B cell (primary cell): ENCODE data around the gene PPP1R14B. TPM values are rescaled to one million over a fixed set of nuclear protein-coding genes. Genes with fewer than 3 reads are reported as not detected.

Experiments
- ATAC-seq: fragments of 200-7000 bp; cut with Tn5 transposase; one replicate; pipeline ENCODE4 v1.10.0; 2021; ENCODE audit warnings: low read depth, mild to moderate bottlenecking, moderate number of reproducible peaks, moderate library complexity
- CTCF ChIA-PET: fragments of 350-600 bp; sonication (Branson Sonifier 250); formaldehyde crosslinking; loops from one replicate; lab custom pipeline; 2021; ENCODE audit warnings: antibody characterized with exemption, inconsistent platforms; lab: Charles Lee
- POLR2A ChIA-PET: fragments of 350-600 bp; sonication (Branson Sonifier 250); formaldehyde crosslinking; loops from one replicate; lab custom pipeline; 2021; ENCODE audit warnings: antibody characterized with exemption; lab: Charles Lee
- DNase-seq: peaks from one replicate; pipeline ENCODE4 v3.0.0; 2013
- H2AFZ ChIP-seq: 2 replicates; pipeline ENCODE4 v1.6.1; 2012; ENCODE audit warnings: mild to moderate bottlenecking, low read depth, low read length; ENCODE audit not compliant: insufficient read depth, poor library complexity, severe bottlenecking
- H3K27ac ChIP-seq, 2 donors: 1 replicate in 1 of 2; 2 replicates in 1 of 2; pipeline ENCODE4 v1.5.1; 2012 to 2013; ENCODE audit warnings: low read length in 2 of 2, mild to moderate bottlenecking in 2 of 2, moderate library complexity in 1 of 2
- H3K27me3 ChIP-seq, 4 experiments: fragments of 200-600 bp in 1 of 4; sonication (generic) in 1 of 4; replicated peaks in 1 of 4; 1 replicate in 2 of 4; 2 replicates in 2 of 4; pipeline versions ENCODE4 v1.6.1 to v1.7.0; 2013 to 2016; ENCODE audit warnings: low read length in 3 of 4, mild to moderate bottlenecking in 2 of 4, mixed read lengths in 1 of 4, moderate library complexity in 1 of 4; ENCODE audit not compliant: insufficient read depth in 4 of 4, control insufficient read depth in 3 of 4; ENCODE audit errors: control extremely low read depth in 1 of 4
- H3K36me3 ChIP-seq, 2 experiments: replicated peaks in 1 of 2; 1 replicate in 1 of 2; 2 replicates in 1 of 2; pipeline versions ENCODE4 v1.6.1 to v1.7.1; 2013; ENCODE audit warnings: low read length in 1 of 2; ENCODE audit not compliant: insufficient read depth in 2 of 2, control insufficient read depth in 1 of 2; ENCODE audit errors: control extremely low read depth in 1 of 2, extremely low read depth in 1 of 2
- H3K4me1 ChIP-seq, 2 donors: fragments of 200-600 bp in 1 of 2; sonication (generic) in 1 of 2; 1 replicate in 1 of 2; 2 replicates in 1 of 2; pipeline versions ENCODE4 v1.5.1 to v1.6.1; 2013 to 2017; ENCODE audit warnings: low read length in 2 of 2; ENCODE audit not compliant: control insufficient read depth in 2 of 2, insufficient read depth in 2 of 2
- H3K4me2 ChIP-seq: replicated peaks from 2 replicates; pipeline ENCODE3; 2012; ENCODE audit warnings: mild to moderate bottlenecking, low read depth, low read length; ENCODE audit not compliant: poor library complexity, severe bottlenecking
- H3K4me3 ChIP-seq, 5 experiments: fragments of 200-600 bp in 1 of 5; sonication (generic) in 1 of 5; 1 replicate in 3 of 5; 2 replicates in 2 of 5; pipeline versions ENCODE4 v1.5.1 to v1.7.0; 2011 to 2016; ENCODE audit warnings: low read length in 4 of 5, mild to moderate bottlenecking in 4 of 5, low read depth in 2 of 5, control low read depth in 1 of 5, moderate library complexity in 1 of 5; ENCODE audit not compliant: insufficient read depth in 1 of 5; ENCODE audit errors: control extremely low read depth in 1 of 5, extremely low read depth in 1 of 5
- H3K79me2 ChIP-seq: fragments of 200-600 bp; sonication (generic); one replicate; pipeline ENCODE4 v1.6.0; 2016; ENCODE audit warnings: low read length; ENCODE audit not compliant: control insufficient read depth, insufficient read depth
- H3K9ac ChIP-seq: fragments of 200-600 bp; sonication (generic); 2 replicates; pipeline ENCODE4 v1.6.1; 2017; ENCODE audit warnings: mild to moderate bottlenecking, low read length, moderate library complexity
- H3K9me3 ChIP-seq, 3 donors: one replicate each; pipeline versions ENCODE4 v1.6.1 to v1.7.1; 2013; ENCODE audit warnings: low read length in 2 of 3; ENCODE audit not compliant: control insufficient read depth in 2 of 3, insufficient read depth in 1 of 3; ENCODE audit errors: control extremely low read depth in 1 of 3
- H4K20me1 ChIP-seq: 2 replicates; pipeline ENCODE4 v1.6.0; 2012; ENCODE audit warnings: mild to moderate bottlenecking, low read length; ENCODE audit not compliant: insufficient read depth, control insufficient read depth, poor library complexity, severe bottlenecking
- H3K27ac Mint-ChIP-seq: one replicate; pipeline ENCODE4 v1.8.0; 2021; ENCODE audit warnings: mixed read lengths
- H3K27me3 Mint-ChIP-seq: one replicate; pipeline ENCODE4 v1.8.0; 2021; ENCODE audit warnings: mixed read lengths
- H3K4me1 Mint-ChIP-seq: one replicate; pipeline ENCODE4 v1.8.0; 2021; ENCODE audit warnings: mixed read lengths
- H3K4me3 Mint-ChIP-seq: one replicate; pipeline ENCODE4 v1.8.0; 2021; ENCODE audit warnings: mixed read lengths
- H3K9me3 Mint-ChIP-seq: one replicate; pipeline ENCODE4 v1.8.0; 2022; ENCODE audit warnings: mixed read lengths; ENCODE audit not compliant: insufficient read depth
- CTCF ChIP-seq: fragments of 200-600 bp; IDR thresholded peaks from one replicate; pipeline ENCODE4 v1.8.0; 2022; ENCODE audit warnings: antibody characterized with exemption, mild to moderate bottlenecking
- EZH2 ChIP-seq: IDR thresholded peaks from 2 replicates; pipeline ENCODE4 v1.6.1; 2012; ENCODE audit warnings: borderline replicate concordance, low read depth, mild to moderate bottlenecking, moderate library complexity, low read length; ENCODE audit not compliant: insufficient read depth, poor library complexity, severe bottlenecking
- WGBS: methylation state at CpG from one replicate; pipeline ENCODE4 v1.1.5; 2013; ENCODE audit warnings: missing lambda C conversion rate; ENCODE audit not compliant: insufficient coverage; 5-methylcytosine and 5-hydroxymethylcytosine counted together
- intact Hi-C: fragments of 100-400 bp; cut with micrococcal nuclease; formaldehyde crosslinking; loops from one replicate; pipeline ENCODE4 v1.10.0; 2022
- polyA plus RNA-seq: library from polyadenylated mRNA; depleted of rRNA; stranded (reverse); fragments of >200 nt; gene quantifications from 2 replicates; pipeline ENCODE4 v1.2.3, GENCODE V29; 2012
- total RNA-seq, 2 donors: library from RNA; stranded (reverse); fragments of 120-200 nt in 1 of 2; gene quantifications; 1 replicate in 1 of 2; 2 replicates in 1 of 2; pipeline versions ENCODE4 v1.2.3 to v1.2.4, GENCODE V29; 2013 to 2022

The PPP1R14B gene
- total and polyA plus RNA-seq, 2 donors (not counting 1 experiment from before 2014, with no cell fraction given): 41.2 to 51.0 TPM

GRCh38 chr11:64284962-64285884, 38.5 kb upstream of the PPP1R14B start, which contains the start of gene GPR137:
Gene GPR137 (plus strand): TSS chr11:64285848. CDS start chr11:64286525, 677 bp downstream.
- intact Hi-C loops: loop anchor here (1.0 to 2.0 kb wide), 8 partner anchors 15 to 100 kb away; partner anchors contain the start of genes DNAJC4, ESRRA, FKBP2 and PLCB3
- peak within 1 kb of the TSS; percentile 100 for H3K27ac ChIP-seq

More at GRCh38 chr11:64284962-64285884, 38.5 kb upstream of the PPP1R14B start, which contains the start of gene GPR137:
- H3K36me3 ChIP-seq: peaks cover 0 to 7% of the 10 kb centered on the region in 2 experiments
- Mint-ChIP-seq H3K9me3 (no peaks in the 10 kb centered on the region), H3K27ac (peak within 1 kb of the TSS; percentile 96), H3K4me3 (peak within 1 kb of the TSS; percentile 90), H3K4me1 (peaks cover 20% of the 10 kb centered on the region), H3K27me3 (no peaks in the 10 kb centered on the region)
- H3K4me2 ChIP-seq: peak within 1 kb of the TSS; percentile 97
- H3K4me3 ChIP-seq: peak within 1 kb of the TSS; percentile 61 to 97 (median 90)
- peaks cover 16% of the 10 kb centered on the region for H4K20me1 ChIP-seq
- H3K9me3 ChIP-seq: no peaks in the 10 kb centered on the region
- POLR2A ChIA-PET: interaction anchor here (0.9 to 5.7 kb wide), 11 partner anchors 9 to 81 kb away, joined by 3 to 67 read pairs (median 5); partner anchors contain the start of genes CATSPERZ, ESRRA, FKBP2 and PLCB3
- peaks cover 13 to 18% of the 10 kb centered on the region in 2 donors for H3K4me1 ChIP-seq
- ATAC-seq (peak; percentile 65), DNase-seq (peak; percentile 98)
- peaks cover 0 to 2% (median under 1%) of the 10 kb centered on the region in 4 experiments for H3K27me3 ChIP-seq
- CTCF ChIA-PET: interaction anchor here (0.6 to 4.6 kb wide), 12 partner anchors 10 to 188 kb away, joined by 3 to 33 read pairs (median 5); partner anchors contain the start of genes CATSPERZ, PLCB3, PPP1R14B and PRDX5
- peaks cover 34% of the 10 kb centered on the region for H3K79me2 ChIP-seq
- TF ChIP-seq EZH2: no peak
- no peak for TF ChIP-seq CTCF
- WGBS: under 1% methylated on average over 97 of the region's 102 CpGs
- H3K9ac ChIP-seq: peak within 1 kb of the TSS; percentile 100
- peak within 1 kb of the TSS; percentile 74 for H2AFZ ChIP-seq
